ENCODE data around the gene LMOD3. TPM values are rescaled to one million over a fixed set of nuclear protein-coding genes. Genes with fewer than 3 reads are reported as not detected.
A peak's percentile ranks its signal among the peaks of the same experiment; 100 is the strongest.

The LMOD3 gene
- total RNA-seq, 6 experiments from 2014 or later = not detected

- H3K9me3 Mint-ChIP-seq = no peaks in the 10 kb centered on the region
- DNase-seq = peak; percentile 91
- H3K27ac Mint-ChIP-seq = peak within 1 kb of the TSS; percentile 96
- peaks cover 1% of the 10 kb centered on the region for H3K27me3 Mint-ChIP-seq (ENCODE audit: insufficient read depth)
- peaks cover 6% of the 10 kb centered on the region for H3K36me3 Mint-ChIP-seq (ENCODE audit: low read depth)
- TF ChIP-seq CTCF (IDR thresholded peaks at IDR 0.05) = no peak
- H3K4me1 Mint-ChIP-seq (ENCODE audit: low read depth) = peaks cover 76% of the 10 kb centered on the region
- H3K4me3 Mint-ChIP-seq = peak within 1 kb of the TSS; percentile 95
Measured at GRCh38 chr3:69084326-69085167, 37.8 kb downstream of the LMOD3 start, which contains the start of gene ARL6IP5. Gene ARL6IP5, plus strand, starts transcription at chr3:69084937. Its CDS starts 111 bp downstream, at chr3:69085048.

GRCh38 chr3:69082805-69083204 is 39.6 kb downstream of the LMOD3 start:
- peaks cover 71% of the 10 kb centered on the region for H3K4me1 Mint-ChIP-seq (ENCODE audit: low read depth)
- H3K4me3 Mint-ChIP-seq = peak overlapping the region; percentile 58

GRCh38 chr3:69082361-69082760 is 40.0 kb downstream of the LMOD3 start:
- Mint-ChIP-seq H3K27ac (peak overlapping the region; percentile 81), H3K27me3 (ENCODE audit: insufficient read depth) (peaks cover 1% of the 10 kb centered on the region), H3K4me3 (peak overlapping the region; percentile 58; the same call in 1 of the 2 replicates), H3K4me1 (ENCODE audit: low read depth) (peaks cover 71% of the 10 kb centered on the region), H3K36me3 (ENCODE audit: low read depth) (peaks cover 9% of the 10 kb centered on the region), H3K9me3 (no peaks in the 10 kb centered on the region)
- TF ChIP-seq CTCF (IDR thresholded peaks at IDR 0.05) = no peak
- DNase-seq = no peak

More at GRCh38 chr3:69082805-69083204, 39.6 kb downstream of the LMOD3 start:
- peaks cover 9% of the 10 kb centered on the region for H3K36me3 Mint-ChIP-seq (ENCODE audit: low read depth)
- H3K27me3 Mint-ChIP-seq (ENCODE audit: insufficient read depth) = peaks cover 1% of the 10 kb centered on the region
- TF ChIP-seq CTCF (IDR thresholded peaks at IDR 0.05) = no peak
- peak overlapping the region; percentile 81 for H3K27ac Mint-ChIP-seq
- peak; percentile 67 for DNase-seq
- no peaks in the 10 kb centered on the region for H3K9me3 Mint-ChIP-seq

- no peak for DNase-seq
- peak overlapping the region; percentile 36; the same call in 1 of the 2 replicates for H3K27ac Mint-ChIP-seq
- TF ChIP-seq CTCF (IDR thresholded peaks at IDR 0.05) = no peak
- no peaks in the 10 kb centered on the region for H3K9me3 Mint-ChIP-seq
- peaks cover 73% of the 10 kb centered on the region for H3K4me1 Mint-ChIP-seq (ENCODE audit: low read depth)
- H3K4me3 Mint-ChIP-seq = no peak overlapping the region
- peaks cover 9% of the 10 kb centered on the region for H3K36me3 Mint-ChIP-seq (ENCODE audit: low read depth)
- H3K27me3 Mint-ChIP-seq (ENCODE audit: insufficient read depth) = peaks cover 1% of the 10 kb centered on the region
Measured at GRCh38 chr3:69081583-69082262, 40.7 kb downstream of the LMOD3 start.

- Mint-ChIP-seq H3K36me3 (ENCODE audit: low read depth) (peaks cover 9% of the 10 kb centered on the region), H3K27ac (peak within 1 kb of the TSS; percentile 78), H3K27me3 (ENCODE audit: insufficient read depth) (peaks cover 1% of the 10 kb centered on the region; the same call in 1 of the 2 replicates), H3K9me3 (no peaks in the 10 kb centered on the region), H3K4me3 (peak within 1 kb of the TSS; percentile 95), H3K4me1 (ENCODE audit: low read depth) (peaks cover 64% of the 10 kb centered on the region)
- peak; percentile 70 for DNase-seq
- no peak for TF ChIP-seq CTCF (IDR thresholded peaks at IDR 0.05)
Measured at GRCh38 chr3:69080233-69080920, 42.0 kb downstream of the LMOD3 start, which contains the start of gene UBA3. Gene UBA3, minus strand, starts transcription at chr3:69080365. Its CDS starts 12 bp downstream, at chr3:69080353.

Data from HFFc6 (cell line).